Neural progenitor cell (in vitro differentiated cells): ENCODE results near the gene AFF3.

Source experiments
- EZH2 ChIP-seq: fragments of 200-600 bp; sonication (generic); IDR thresholded peaks from 2 replicates; pipeline ENCODE4 v1.6.1; 2017; ENCODE audit warnings: antibody characterized with exemption, mild to moderate bottlenecking, moderate library complexity
- TF ChIP-seq, protein P1 (sequence below): fragments of 200-600 bp; sonication (generic); IDR thresholded peaks from 2 replicates; pipeline ENCODE4 v1.5.1; 2017; ENCODE audit warnings: antibody characterized with exemption, mild to moderate bottlenecking

- TF ChIP-seq, protein P1, sequence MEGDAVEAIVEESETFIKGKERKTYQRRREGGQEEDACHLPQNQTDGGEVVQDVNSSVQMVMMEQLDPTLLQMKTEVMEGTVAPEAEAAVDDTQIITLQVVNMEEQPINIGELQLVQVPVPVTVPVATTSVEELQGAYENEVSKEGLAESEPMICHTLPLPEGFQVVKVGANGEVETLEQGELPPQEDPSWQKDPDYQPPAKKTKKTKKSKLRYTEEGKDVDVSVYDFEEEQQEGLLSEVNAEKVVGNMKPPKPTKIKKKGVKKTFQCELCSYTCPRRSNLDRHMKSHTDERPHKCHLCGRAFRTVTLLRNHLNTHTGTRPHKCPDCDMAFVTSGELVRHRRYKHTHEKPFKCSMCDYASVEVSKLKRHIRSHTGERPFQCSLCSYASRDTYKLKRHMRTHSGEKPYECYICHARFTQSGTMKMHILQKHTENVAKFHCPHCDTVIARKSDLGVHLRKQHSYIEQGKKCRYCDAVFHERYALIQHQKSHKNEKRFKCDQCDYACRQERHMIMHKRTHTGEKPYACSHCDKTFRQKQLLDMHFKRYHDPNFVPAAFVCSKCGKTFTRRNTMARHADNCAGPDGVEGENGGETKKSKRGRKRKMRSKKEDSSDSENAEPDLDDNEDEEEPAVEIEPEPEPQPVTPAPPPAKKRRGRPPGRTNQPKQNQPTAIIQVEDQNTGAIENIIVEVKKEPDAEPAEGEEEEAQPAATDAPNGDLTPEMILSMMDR: no peak
- no peak for TF ChIP-seq EZH2
These were observed 320.4 kb downstream of the AFF3 start for GRCh38 chr2:99821984-99822383.
